NCI-H2227 treated with DMSO at 0.1 percent for 48 hours (cell line): ENCODE data around the gene ACO2.
A peak's percentile ranks its signal among the peaks of the same experiment; 100 is the strongest.
"Not testable (repeated sequence)": the region's sequence is repeated elsewhere in the genome, so short reads cannot be mapped to it uniquely, and the experiment has no call there.

Experiments used
- DNase-seq: peaks from one replicate; lab custom pipeline; 2025; lab: John Stamatoyannopoulos, UW

ACO2 gene

DNA sequence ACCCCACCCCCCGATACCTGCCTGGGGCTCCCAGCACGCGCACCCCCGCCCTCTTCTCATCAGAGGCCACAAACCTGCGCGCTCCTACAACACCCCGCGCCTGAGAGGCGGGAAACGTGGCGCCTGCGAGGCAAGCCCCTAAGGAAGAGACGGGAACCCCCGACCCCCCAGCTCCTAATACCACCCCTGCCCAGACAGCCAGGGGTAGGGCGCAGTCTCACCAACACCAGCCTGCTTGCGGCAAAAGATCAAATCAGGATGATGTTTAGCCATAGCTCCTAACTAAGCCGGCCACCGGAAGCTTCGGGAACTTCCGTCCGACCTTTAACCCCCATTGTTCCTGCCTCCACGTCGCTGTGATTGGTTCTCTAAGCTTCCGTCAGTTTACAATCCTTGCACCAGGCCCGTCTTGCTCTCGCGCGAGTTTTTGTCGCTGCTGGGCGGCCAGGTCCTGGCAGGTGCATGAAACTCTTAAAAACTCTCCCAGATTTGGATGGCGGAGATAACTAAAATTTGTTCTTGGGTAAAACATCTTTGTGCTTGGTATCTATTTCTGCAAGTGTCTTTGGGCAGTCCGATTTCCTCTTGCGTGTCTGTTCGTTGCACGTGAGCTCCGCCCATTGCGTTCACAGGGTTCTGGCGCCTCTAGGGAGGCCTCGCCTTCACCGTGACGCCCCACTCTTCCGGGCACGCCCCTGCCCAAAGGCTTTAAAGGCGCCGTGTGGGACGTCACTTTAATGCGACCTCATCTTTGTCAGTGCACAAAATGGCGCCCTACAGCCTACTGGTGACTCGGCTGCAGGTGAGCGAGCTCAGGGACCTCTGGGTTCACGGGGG is at the start of gene ACO2, which contains the start of gene PHF5A:
Gene ACO2 (plus strand): TSS at position 737 of the 837 bp plus-strand sequence. CDS start 30 bp downstream, at position 767.
Gene PHF5A (minus strand): TSS at position 312 of the 837 bp plus-strand sequence. CDS start 39 bp downstream, at position 273.
- DNase-seq: peak; percentile 99

GRCh38 chr22:41425660-41426365 is 43.1 kb upstream of the ACO2 start:
- DNase-seq: no peak

- no peak for DNase-seq
These were observed 39.5 kb upstream of the ACO2 start for GRCh38 chr22:41429232-41429950.

GRCh38 chr22:41429951-41430332 is 39.0 kb upstream of the ACO2 start:
- no peak for DNase-seq

GRCh38 chr22:41431656-41432055 is 37.3 kb upstream of the ACO2 start:
- no peak for DNase-seq

DNA sequence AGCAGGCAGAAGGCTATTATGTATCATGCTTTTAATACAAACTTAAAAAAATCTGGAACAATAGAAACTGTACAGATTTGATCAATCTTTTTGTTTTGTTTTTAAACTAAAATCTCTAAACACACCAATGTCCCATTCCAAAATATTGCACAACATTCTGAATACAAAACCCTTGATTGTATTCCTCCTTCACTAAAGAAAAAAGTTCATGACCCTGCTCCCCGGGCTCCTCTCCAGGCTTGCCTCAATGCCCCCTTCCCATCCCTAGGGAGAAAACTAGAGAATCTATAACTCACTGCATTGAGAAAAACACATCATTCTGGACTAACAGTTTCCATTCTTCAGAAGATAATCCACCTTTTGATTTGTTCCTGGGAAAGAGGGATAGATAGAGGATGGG is 35.4 kb upstream of the ACO2 start:
- not testable (repeated sequence) for DNase-seq

DNA sequence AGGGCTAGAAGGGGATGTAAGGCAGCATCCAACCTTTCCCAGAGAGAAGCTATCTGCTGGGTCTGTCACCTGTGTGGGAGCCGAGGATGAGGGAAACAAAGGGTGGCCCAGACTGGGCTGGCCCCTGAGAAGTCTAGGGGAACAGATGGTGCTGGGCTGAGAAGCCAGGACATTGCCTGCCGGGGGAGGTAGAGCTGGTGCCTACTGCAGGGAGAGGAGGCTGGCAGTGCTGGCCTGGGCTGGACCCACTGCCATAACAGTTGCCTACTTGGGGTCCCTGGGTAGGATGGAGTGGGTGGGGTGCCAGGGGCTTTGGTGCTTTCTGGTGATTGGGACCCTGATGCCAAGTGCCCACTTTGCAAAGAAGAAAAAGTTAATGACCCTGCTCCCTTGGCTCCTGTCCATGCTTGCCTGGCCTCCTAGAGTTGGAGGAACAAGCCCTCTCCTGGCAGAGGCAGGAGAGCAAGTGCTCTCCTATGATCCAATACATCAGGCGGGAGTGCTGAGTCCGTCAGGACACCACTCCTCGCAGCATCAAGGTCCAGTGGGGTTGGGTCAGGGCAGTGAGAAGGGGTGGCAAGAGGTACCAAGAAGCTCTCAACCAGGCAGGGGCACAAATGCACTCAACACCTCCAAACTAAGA is 34.4 kb upstream of the ACO2 start:
- not testable (repeated sequence) for DNase-seq

DNA sequence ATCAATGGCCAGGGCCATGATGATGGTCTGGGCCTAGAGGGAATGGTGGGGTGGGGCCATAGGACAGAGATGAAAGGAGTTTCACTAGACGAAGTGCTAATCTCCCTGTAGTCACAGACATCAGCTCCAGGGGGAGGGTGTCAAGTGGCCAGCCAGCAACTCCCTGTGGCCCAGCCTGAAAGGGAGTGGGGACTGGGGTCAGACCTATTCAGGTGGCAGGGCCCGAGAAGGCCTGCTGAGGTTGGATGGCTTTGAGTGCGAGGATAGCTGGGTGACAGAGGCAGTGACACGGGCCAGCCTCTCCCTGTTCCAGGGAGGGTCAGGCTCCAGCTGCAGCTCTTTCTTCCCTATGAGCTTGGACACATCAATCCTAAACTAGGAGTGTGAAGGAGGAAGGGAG is 33.4 kb upstream of the ACO2 start:
- no peak for DNase-seq

DNA sequence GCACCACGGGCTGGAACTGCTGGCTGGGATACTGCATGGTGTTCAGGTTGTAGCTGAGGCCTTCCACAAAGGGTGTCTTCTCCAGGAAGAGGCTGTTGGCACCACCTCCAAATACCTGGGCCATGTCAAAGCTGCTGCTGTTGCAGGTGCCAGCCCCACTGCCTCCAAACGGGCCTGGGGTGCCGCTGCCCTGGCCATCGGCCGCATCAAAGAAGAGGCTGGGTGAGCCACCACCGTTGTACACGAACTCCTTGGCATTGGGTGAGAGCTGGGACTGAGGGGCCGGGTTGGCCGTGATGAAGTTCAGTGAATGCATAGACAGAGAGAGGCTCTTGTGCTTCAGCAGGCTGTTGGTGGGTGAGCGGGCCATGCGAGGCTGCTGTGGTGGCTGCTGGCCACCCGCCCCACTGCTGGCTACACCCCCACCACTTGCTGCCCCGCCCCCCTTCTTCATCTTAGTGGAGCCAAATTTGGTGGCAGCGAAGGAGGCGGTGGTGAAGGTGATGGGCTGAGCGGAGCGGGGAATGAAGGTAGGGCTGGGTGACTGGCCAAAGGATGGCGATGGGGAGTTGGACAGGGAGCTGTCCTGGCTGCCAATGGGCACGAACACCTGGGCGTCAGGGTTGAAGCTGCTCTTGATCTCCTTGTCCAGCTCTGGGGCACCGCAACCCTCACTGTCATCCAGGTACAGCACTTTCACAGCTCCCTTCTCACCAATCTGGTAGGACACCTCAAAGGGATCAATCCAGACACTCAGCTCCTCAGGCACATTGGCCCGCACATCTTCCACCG is 32.4 kb upstream of the ACO2 start:
- no peak for DNase-seq

DNA sequence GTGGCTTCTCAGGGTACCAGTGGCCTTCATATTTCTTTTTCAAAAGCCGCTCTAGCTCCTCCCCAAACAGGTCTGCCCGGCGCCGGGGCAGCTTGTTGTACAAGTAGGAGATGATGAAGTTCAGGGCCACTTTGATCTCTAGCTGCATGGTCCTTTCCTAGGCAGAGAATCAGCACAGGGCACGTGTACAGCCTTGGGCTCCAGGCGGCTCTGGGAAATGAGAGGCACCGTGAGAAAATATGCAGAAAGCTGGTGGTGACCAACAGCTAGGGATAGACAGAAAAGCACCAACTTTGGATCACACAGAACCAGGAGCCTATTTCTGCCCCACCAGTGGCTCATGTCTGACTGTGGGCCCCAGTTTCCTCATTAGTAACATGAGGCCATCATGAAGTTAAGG is 31.7 kb upstream of the ACO2 start:
- no peak for DNase-seq

- not testable (repeated sequence) for DNase-seq
These were observed 28.4 kb upstream of the ACO2 start for GRCh38 chr22:41440511-41440910.

GRCh38 chr22:41442240-41442792 is 26.6 kb upstream of the ACO2 start:
- no peak for DNase-seq

- peak; percentile 86 for DNase-seq
These were observed 24.4 kb upstream of the ACO2 start for GRCh38 chr22:41444360-41445128.

- DNase-seq: no peak
These were observed 23.5 kb upstream of the ACO2 start for GRCh38 chr22:41445129-41446056.

- DNase-seq: no peak
These were observed 22.8 kb upstream of the ACO2 start for GRCh38 chr22:41446057-41446501.

GRCh38 chr22:41446639-41447434 is 22.1 kb upstream of the ACO2 start, which contains the start of gene TOB2:
Gene TOB2, minus strand, starts transcription at chr22:41446801. Its CDS starts 9,456 bp downstream, at chr22:41437345.
- peak; percentile 67 for DNase-seq

DNA sequence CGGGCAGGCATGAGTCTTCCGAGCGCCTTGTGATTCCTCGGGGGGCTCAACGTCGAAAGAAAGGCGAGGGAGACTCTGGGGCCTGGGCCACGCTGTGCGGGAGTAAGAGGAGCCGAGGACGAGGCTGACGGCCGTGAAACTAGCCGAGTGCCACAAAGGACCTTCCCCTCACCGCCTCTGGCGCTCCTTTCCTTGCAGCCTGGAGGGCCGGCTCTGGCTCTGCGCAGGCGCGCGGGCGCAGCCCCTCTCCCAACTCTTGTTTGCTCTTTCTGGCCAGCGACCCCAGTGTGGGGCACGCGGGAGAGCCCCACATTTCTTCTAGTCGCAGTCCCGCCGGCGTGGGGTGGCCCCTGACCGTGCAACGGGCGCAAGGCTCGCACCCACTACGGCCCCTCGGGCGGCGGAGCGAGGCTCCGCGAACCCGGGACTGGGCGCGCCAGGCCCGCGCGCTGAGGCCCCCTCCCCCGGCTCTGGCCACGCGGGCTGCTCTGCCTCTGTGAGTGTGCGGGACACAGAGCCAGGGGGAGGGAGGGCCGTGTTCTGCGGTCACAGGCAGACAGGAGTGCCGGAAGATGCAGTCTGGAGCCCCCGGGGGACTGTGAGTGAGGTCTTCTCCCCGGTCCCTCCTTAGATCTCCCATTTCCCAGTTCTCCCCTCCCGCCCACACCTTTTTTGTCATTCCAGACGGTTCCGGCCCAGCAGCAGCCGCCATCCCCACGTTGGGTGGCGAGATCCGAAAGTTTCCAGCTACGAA is 21.3 kb upstream of the ACO2 start:
- peak; percentile 47 for DNase-seq
